CD4-positive, alpha-beta memory T cell (primary cell): ENCODE data around the gene PNKP. TPM values are rescaled to one million over a fixed set of nuclear protein-coding genes. Genes with fewer than 3 reads are reported as not detected.

ENCODE experiments used
- CTCF ChIA-PET: fragments of 350-600 bp; sonication (Branson Sonifier 250); formaldehyde crosslinking; loops from one replicate; lab custom pipeline; 2021; ENCODE audit warnings: inconsistent platforms; ENCODE audit not compliant: partially characterized antibody; lab: Charles Lee
- POLR2A ChIA-PET: fragments of 350-600 bp; sonication (Branson Sonifier 250); formaldehyde crosslinking; loops from one replicate; lab custom pipeline; 2021; ENCODE audit not compliant: partially characterized antibody; lab: Charles Lee
- DNase-seq, 5 donors: peaks; one replicate each; pipeline versions ENCODE4 v3.0.0 to v3.0.0-alpha.2; 2020 to 2022; ENCODE audit warnings: mixed read lengths in 1 of 5
- H3K27ac ChIP-seq: one replicate; pipeline ENCODE4 v1.7.0; 2013; ENCODE audit warnings: low read depth, low read length
- H3K27me3 ChIP-seq: 2 replicates; pipeline ENCODE4 v1.7.0; 2013; ENCODE audit warnings: mild to moderate bottlenecking, low read length, moderate library complexity; ENCODE audit not compliant: insufficient read depth
- H3K36me3 ChIP-seq: 2 replicates; pipeline ENCODE4 v1.7.0; 2013; ENCODE audit warnings: mild to moderate bottlenecking, low read length, moderate library complexity; ENCODE audit not compliant: insufficient read depth
- H3K4me1 ChIP-seq: 2 replicates; pipeline ENCODE4 v1.7.0; 2013; ENCODE audit warnings: mild to moderate bottlenecking, low read length, moderate library complexity; ENCODE audit not compliant: insufficient read depth
- H3K4me3 ChIP-seq, 2 donors: one replicate each; pipeline ENCODE4 v1.7.0; 2013; ENCODE audit warnings: low read length in 2 of 2, mild to moderate bottlenecking in 1 of 2
- H3K9me3 ChIP-seq, 2 donors: one replicate each; pipeline ENCODE4 v1.7.0; 2013; ENCODE audit warnings: low read length in 2 of 2, control low read depth in 1 of 2; ENCODE audit not compliant: control insufficient read depth in 1 of 2
- H3K27ac Mint-ChIP-seq, 7 donors: one replicate each; pipeline ENCODE4 v1.8.0; 2020 to 2021; ENCODE audit warnings: mixed read lengths in 7 of 7, mild to moderate bottlenecking in 6 of 7, inconsistent platforms in 3 of 7, moderate library complexity in 3 of 7
- H3K27me3 Mint-ChIP-seq, 2 donors: one replicate each; pipeline ENCODE4 v1.8.0; 2020 to 2021; ENCODE audit warnings: mixed read lengths in 2 of 2
- H3K36me3 Mint-ChIP-seq, 2 donors: one replicate each; pipeline ENCODE4 v1.8.0; 2020 to 2021; ENCODE audit warnings: mixed read lengths in 2 of 2, inconsistent platforms in 1 of 2, mild to moderate bottlenecking in 1 of 2
- H3K4me1 Mint-ChIP-seq, 4 donors: one replicate each; pipeline ENCODE4 v1.8.0; 2020 to 2021; ENCODE audit warnings: mixed read lengths in 4 of 4, mild to moderate bottlenecking in 1 of 4
- H3K4me3 Mint-ChIP-seq, 8 donors: one replicate each; pipeline ENCODE4 v1.8.0; 2020 to 2021; ENCODE audit warnings: mixed read lengths in 8 of 8, mild to moderate bottlenecking in 7 of 8, moderate library complexity in 6 of 8, inconsistent platforms in 3 of 8
- H3K9me3 Mint-ChIP-seq, 8 donors: one replicate each; pipeline ENCODE4 v1.8.0; 2020 to 2021; ENCODE audit warnings: mixed read lengths in 8 of 8, mild to moderate bottlenecking in 5 of 8, inconsistent platforms in 3 of 8, moderate library complexity in 1 of 8
- intact Hi-C: fragments of 100-400 bp; cut with micrococcal nuclease; formaldehyde crosslinking; loops from one replicate; pipeline ENCODE4 v1.15.1; 2023
- polyA plus RNA-seq, 2 donors: library from polyadenylated mRNA; unstranded; fragments of 300-500 nt; fragmentation: Illumina TruSeq; gene quantifications; one replicate each; pipeline ENCODE4 v1.2.3, GENCODE V29; 2021
- total RNA-seq, 2 experiments: library from RNA; stranded (reverse); gene quantifications; one replicate each; pipeline ENCODE4 v1.2.3, GENCODE V29; 2021

Gene PNKP
- total and polyA plus RNA-seq, 4 experiments from 2014 or later, result 28.9 to 192 (median 103) TPM

GRCh38 chr19:49890349-49891311 lies 23.3 kb upstream of the PNKP start:
- peak overlapping the region in 1 of 2 donors; percentile 63 for H3K4me3 ChIP-seq
- H3K4me1 Mint-ChIP-seq, result peaks cover 7 to 42% (median 28%) of the 10 kb centered on the region in 4 donors
- CTCF ChIA-PET, result interaction anchor here (0.8 to 1.8 kb wide), 9 partner anchors 15 to 173 kb away, joined by 3 to 7 read pairs (median 4); partner anchors contain the start of gene NUP62

GRCh38 chr19:49889687-49890348 lies 22.4 kb upstream of the PNKP start:
- no peaks in the 10 kb centered on the region for H3K9me3 Mint-ChIP-seq
- POLR2A ChIA-PET, result interaction anchor here (0.9 to 6.7 kb wide), 9 partner anchors 8 to 123 kb away, joined by 3 to 51 read pairs (median 7); partner anchors contain the start of genes AKT1S1, AP2A1, ATF5 and MED25
- peak overlapping the region in 1 of 2 donors; percentile 63 for H3K4me3 ChIP-seq
- CTCF ChIA-PET, result interaction anchor here (0.8 to 1.8 kb wide), 8 partner anchors 16 to 172 kb away, joined by 3 to 7 read pairs (median 4); partner anchors contain the start of gene NUP62
- peak overlapping the region; percentile 39 for H3K27ac ChIP-seq
- no peaks in the 10 kb centered on the region for H3K9me3 ChIP-seq
- H3K4me3 Mint-ChIP-seq, result peak overlapping the region; percentile 77 to 85 (median 80)
- peaks cover 4 to 34% (median 23%) of the 10 kb centered on the region in 4 donors for H3K4me1 Mint-ChIP-seq
- intact Hi-C loops, result loop anchor here (1.0 kb wide), 3 partner anchors 13 to 173 kb away; partner anchors contain the start of genes AKT1S1, PTOV1 and TBC1D17
- peaks cover 10% of the 10 kb centered on the region for H3K4me1 ChIP-seq
- H3K27me3 ChIP-seq, result no peaks in the 10 kb centered on the region
- H3K36me3 ChIP-seq, result peaks cover 2% of the 10 kb centered on the region
- H3K27ac Mint-ChIP-seq, result peak overlapping the region; percentile 81 to 95 (median 90)
- peaks cover 6% of the 10 kb centered on the region in 2 donors for H3K36me3 Mint-ChIP-seq
- H3K27me3 Mint-ChIP-seq, result no peaks in the 10 kb centered on the region
- DNase-seq, result peak; percentile 77 to 79 (median 77)

More at GRCh38 chr19:49890349-49891311, 23.3 kb upstream of the PNKP start:
- peak overlapping the region; percentile 77 to 85 (median 80) for H3K4me3 Mint-ChIP-seq
- peak overlapping the region; percentile 81 to 95 (median 91) for H3K27ac Mint-ChIP-seq
- POLR2A ChIA-PET, result interaction anchor here (0.9 to 6.7 kb wide), 9 partner anchors 9 to 124 kb away, joined by 3 to 51 read pairs (median 7); partner anchors contain the start of genes AKT1S1, AP2A1, ATF5 and MED25
- DNase-seq, result peak; percentile 54 to 79 (median 66)
- Histone ChIP-seq H3K27me3 (no peaks in the 10 kb centered on the region), H3K36me3 (no peaks in the 10 kb centered on the region), H3K4me1 (peaks cover 18% of the 10 kb centered on the region), H3K9me3 (no peaks in the 10 kb centered on the region), H3K27ac (peak overlapping the region; percentile 39)
- H3K36me3 Mint-ChIP-seq, result peaks cover 0 to 2% of the 10 kb centered on the region in 2 donors
- H3K27me3 Mint-ChIP-seq, result no peaks in the 10 kb centered on the region
- intact Hi-C loops, result loop anchor here (1.0 kb wide), 3 partner anchors 13 to 173 kb away; partner anchors contain the start of genes AKT1S1, PTOV1 and TBC1D17
- no peaks in the 10 kb centered on the region for H3K9me3 Mint-ChIP-seq

GRCh38 chr19:49889038-49889686 lies 21.8 kb upstream of the PNKP start:
- no peaks in the 10 kb centered on the region for H3K9me3 Mint-ChIP-seq
- Histone ChIP-seq H3K4me1 (peaks cover 6% of the 10 kb centered on the region), H3K27me3 (no peaks in the 10 kb centered on the region), H3K27ac (no peak overlapping the region), H3K9me3 (no peaks in the 10 kb centered on the region), H3K4me3 (no peak overlapping the region), H3K36me3 (peaks cover 8% of the 10 kb centered on the region)
- POLR2A ChIA-PET, result interaction anchor here (1.0 to 6.7 kb wide), 6 partner anchors 10 to 122 kb away, joined by 3 to 51 read pairs (median 7); partner anchors contain the start of genes AKT1S1, AP2A1, ATF5 and NUP62
- intact Hi-C loops, result no loop called here
- H3K4me1 Mint-ChIP-seq, result peaks cover 4 to 30% (median 19%) of the 10 kb centered on the region in 4 donors
- DNase-seq, result peak in 1 of 5 donors; percentile 28
- CTCF ChIA-PET, result interaction anchor here (1.0 kb wide), 1 partner anchor 24 kb away, joined by 4 read pairs; no protein-coding TSS in a partner anchor
- H3K4me3 Mint-ChIP-seq, result peak overlapping the region in 4 of 8 donors; percentile 17 to 44 (median 30)
- H3K27ac Mint-ChIP-seq, result peak overlapping the region in 2 of 7 donors; percentile 19 to 81
- peaks cover 11% of the 10 kb centered on the region in 2 donors for H3K36me3 Mint-ChIP-seq
- no peaks in the 10 kb centered on the region for H3K27me3 Mint-ChIP-seq

DNA sequence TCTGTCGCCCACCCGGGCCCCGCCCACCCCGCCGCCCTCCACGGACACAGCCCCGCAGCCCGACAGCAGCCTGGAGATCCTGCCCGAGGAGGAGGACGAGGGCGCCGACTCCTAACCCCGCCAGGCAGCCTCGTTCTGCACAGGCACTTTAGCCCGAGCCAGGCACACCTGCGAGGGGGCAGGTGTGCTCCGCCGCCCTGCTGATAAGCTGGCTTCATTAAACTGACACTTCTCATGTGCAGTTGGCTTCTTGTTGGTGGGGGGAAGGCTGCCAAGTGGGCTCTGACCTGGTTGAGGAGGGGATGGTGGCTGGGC lies 21.1 kb upstream of the PNKP start:
- intact Hi-C loops, result no loop called here
- Mint-ChIP-seq H3K36me3 (peaks cover 12 to 13% of the 10 kb centered on the region in 2 donors), H3K9me3 (no peaks in the 10 kb centered on the region), H3K27me3 (no peaks in the 10 kb centered on the region), H3K27ac (peak overlapping the region in 3 of 7 donors; percentile 19 to 81 (median 62)), H3K4me3 (no peak overlapping the region), H3K4me1 (peaks cover 4 to 30% (median 18%) of the 10 kb centered on the region in 4 donors)
- no peaks in the 10 kb centered on the region for H3K9me3 ChIP-seq
- H3K36me3 ChIP-seq, result peaks cover 15% of the 10 kb centered on the region
- POLR2A ChIA-PET, result interaction anchor here (1.0 to 6.7 kb wide), 4 partner anchors 12 to 71 kb away, joined by 3 to 51 read pairs (median 11); partner anchors contain the start of genes AKT1S1, ATF5, NUP62 and PTOV1
- H3K27ac ChIP-seq, result no peak overlapping the region
- peak in 1 of 5 donors; percentile 21 for DNase-seq
- CTCF ChIA-PET, result no interaction called here
- no peaks in the 10 kb centered on the region for H3K27me3 ChIP-seq
- H3K4me1 ChIP-seq, result peaks cover 6% of the 10 kb centered on the region
- H3K4me3 ChIP-seq, result no peak overlapping the region

DNA sequence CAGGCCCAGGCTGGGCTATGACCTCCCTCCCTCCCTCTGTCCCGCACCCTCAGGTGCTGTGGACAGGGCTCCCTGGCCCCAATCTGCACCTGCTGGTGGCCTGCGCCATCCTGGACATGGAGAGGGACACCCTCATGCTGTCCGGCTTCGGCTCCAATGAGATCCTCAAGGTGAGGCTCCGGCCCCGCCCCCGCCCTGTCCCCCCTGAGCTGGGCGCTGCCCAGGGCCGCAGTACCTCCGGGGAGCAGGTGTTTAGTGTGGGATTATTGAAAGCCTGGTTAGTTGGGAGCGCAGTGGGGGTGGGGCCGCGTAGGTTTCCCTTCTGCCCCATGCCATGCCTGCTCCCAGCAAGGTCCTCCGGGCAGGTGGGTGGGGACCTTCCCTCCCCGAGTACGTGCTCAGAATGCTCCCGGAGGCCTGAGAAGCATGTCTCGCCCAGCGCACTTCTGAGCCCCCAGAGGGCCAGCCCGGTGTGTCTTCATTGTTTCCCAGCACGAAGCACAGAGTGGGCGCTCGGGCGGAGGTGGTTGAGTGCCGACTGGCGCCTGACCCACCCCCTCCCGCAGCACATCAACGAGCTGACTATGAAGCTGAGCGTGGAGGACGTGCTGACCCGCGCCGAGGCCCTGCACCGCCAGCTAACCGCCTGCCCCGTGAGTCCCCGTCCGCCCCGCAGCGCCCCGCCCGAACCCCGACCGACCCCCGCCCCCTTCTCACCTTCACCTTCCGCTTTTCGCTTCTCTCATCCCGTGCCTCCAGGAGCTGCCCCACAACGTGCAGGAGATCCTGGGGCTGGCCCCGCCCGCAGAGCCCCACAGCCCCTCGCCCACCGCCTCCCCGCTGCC lies 20.5 kb upstream of the PNKP start:
- no peak overlapping the region for H3K27ac ChIP-seq
- ChIA-PET CTCF (no interaction called here), POLR2A (interaction anchor here (1.0 to 6.7 kb wide), 3 partner anchors 11 to 70 kb away, joined by 3 to 51 read pairs (median 5); partner anchors contain the start of genes AKT1S1, ATF5, NUP62 and TBC1D17)
- Mint-ChIP-seq H3K36me3 (peaks cover 16 to 18% of the 10 kb centered on the region in 2 donors), H3K9me3 (no peaks in the 10 kb centered on the region), H3K27me3 (no peaks in the 10 kb centered on the region), H3K4me1 (peaks cover 2 to 24% (median 14%) of the 10 kb centered on the region in 4 donors), H3K27ac (no peak overlapping the region), H3K4me3 (no peak overlapping the region)
- peaks cover 6% of the 10 kb centered on the region for H3K4me1 ChIP-seq
- DNase-seq, result peak in 1 of 5 donors; percentile 27
- peaks cover 21% of the 10 kb centered on the region for H3K36me3 ChIP-seq
- H3K27me3 ChIP-seq, result no peaks in the 10 kb centered on the region
- no peak overlapping the region for H3K4me3 ChIP-seq
- H3K9me3 ChIP-seq, result no peaks in the 10 kb centered on the region
- intact Hi-C loops, result no loop called here
